A673 (cell line): Measurements from ENCODE around the gene CHMP1B. TPM values are rescaled to one million over a fixed set of nuclear protein-coding genes. Genes with fewer than 3 reads are reported as not detected.

Experiments
- BruUV-seq: library from RNA; stranded (reverse); fragments of 400-500 nt; replicated peaks from 2 replicates; lab custom pipeline; 2021; lab: Mats Ljungman, UMichigan
- CTCF ChIA-PET: fragments of 300-600 bp; sonication (Branson Sonifier 250); formaldehyde crosslinking; loops from one replicate; lab custom pipeline; 2022; ENCODE audit warnings: antibody characterized with exemption; lab: Charles Lee
- POLR2A ChIA-PET: fragments of 300-600 bp; sonication (Branson Sonifier 250); formaldehyde crosslinking; loops from one replicate; lab custom pipeline; 2022; ENCODE audit warnings: antibody characterized with exemption; ENCODE audit not compliant: low non-redundant PET; lab: Charles Lee
- DNase-seq: peaks from one replicate; pipeline ENCODE4 v3.0.0-alpha.2; 2015; ENCODE audit warnings: low spot score
- H3K27ac ChIP-seq: fragments of 200-600 bp; sonication (generic); 2 replicates; pipeline ENCODE4 v1.5.1; 2016; ENCODE audit warnings: mixed run types, low read depth, mild to moderate bottlenecking, mixed read lengths, antibody characterized with exemption, low read length; ENCODE audit not compliant: poor library complexity, severe bottlenecking
- H3K27me3 ChIP-seq: fragments of 200-600 bp; sonication (generic); replicated peaks from 2 replicates; pipeline ENCODE4 v1.6.1; 2017; ENCODE audit warnings: mixed run types, low read depth, mild to moderate bottlenecking, mixed read lengths, antibody characterized with exemption, low read length; ENCODE audit not compliant: insufficient read depth, poor library complexity
- H3K36me3 ChIP-seq: fragments of 200-600 bp; sonication (generic); 2 replicates; pipeline ENCODE4 v1.6.1; 2016; ENCODE audit warnings: mixed run types, mild to moderate bottlenecking, mixed read lengths, antibody characterized with exemption, low read length; ENCODE audit not compliant: insufficient read depth, poor library complexity, severe bottlenecking
- H3K4me1 ChIP-seq: fragments of 200-600 bp; sonication (generic); 2 replicates; pipeline ENCODE4 v1.6.1; 2017; ENCODE audit warnings: mixed run types, mild to moderate bottlenecking, mixed read lengths, antibody characterized with exemption, low read length; ENCODE audit not compliant: insufficient read depth, poor library complexity, severe bottlenecking
- H3K4me3 ChIP-seq: fragments of 200-600 bp; sonication (generic); 2 replicates; pipeline ENCODE4 v1.5.1; 2016; ENCODE audit warnings: low read depth, mixed run types, mild to moderate bottlenecking, mixed read lengths, low read length; ENCODE audit not compliant: poor library complexity, severe bottlenecking
- H3K9me3 ChIP-seq: fragments of 200-600 bp; sonication (generic); 2 replicates; pipeline ENCODE4 v1.6.1; 2016; ENCODE audit warnings: mixed run types, low read depth, mild to moderate bottlenecking, mixed read lengths, antibody characterized with exemption, low read length; ENCODE audit not compliant: poor library complexity, severe bottlenecking
- EZH2 ChIP-seq: fragments of 200-600 bp; sonication (generic); IDR thresholded peaks from 2 replicates; pipeline ENCODE4 v1.6.1; 2017; ENCODE audit warnings: borderline replicate concordance, low read depth, mild to moderate bottlenecking, mixed read lengths, antibody characterized with exemption, low read length; ENCODE audit not compliant: poor library complexity, severe bottlenecking
- intact Hi-C: fragments of 100-400 bp; cut with micrococcal nuclease; formaldehyde crosslinking; loops from one replicate; pipeline ENCODE4 v1.10.0; 2022; ENCODE audit not compliant: unreplicated experiment
- total RNA-seq: library from RNA; stranded (reverse); gene quantifications from 2 replicates; pipeline ENCODE4 v1.2.3, GENCODE V29; 2021
- TF ChIP-seq, protein P1 (sequence below): fragments of 300-800, 200-600 bp; sonication (generic); conservative IDR thresholded peaks from 2 replicates; pipeline ENCODE4 v1.5.1; 2017; ENCODE audit warnings: low read depth, mild to moderate bottlenecking, antibody characterized with exemption, low read length, moderate library complexity, mixed read lengths

The CHMP1B gene
- total RNA-seq, 1 experiment from 2014 or later: 17.1 TPM

DNA sequence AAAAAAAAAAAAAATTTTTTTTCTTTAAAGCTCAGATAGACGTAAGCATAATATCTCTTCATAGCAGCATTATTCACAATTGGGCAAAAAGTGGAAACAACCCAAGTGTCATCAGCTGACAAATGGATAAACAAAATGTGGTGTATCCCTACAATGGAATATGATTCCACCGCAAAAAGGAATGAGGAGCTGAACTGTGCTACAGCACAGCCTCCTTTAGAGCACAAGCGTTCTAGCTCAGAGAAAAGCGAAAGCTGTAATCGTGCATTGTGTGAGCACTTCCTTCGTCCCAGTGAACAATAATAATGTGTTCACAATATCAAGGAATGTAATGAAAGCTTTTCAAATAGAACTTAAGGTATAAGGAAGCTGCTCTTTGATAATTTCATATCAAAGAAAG lies 11.7 kb upstream of the CHMP1B start:
- no peaks in the 10 kb centered on the region for H3K36me3 ChIP-seq
- DNase-seq: no peak
- H3K27ac ChIP-seq: no peak overlapping the region
- no peaks in the 10 kb centered on the region for H3K4me1 ChIP-seq
- BruUV-seq: no TSS peak
- POLR2A ChIA-PET: no interaction called here
- H3K9me3 ChIP-seq: no peaks in the 10 kb centered on the region
- intact Hi-C loops: no loop called here
- H3K27me3 ChIP-seq: no peaks in the 10 kb centered on the region
- CTCF ChIA-PET: no interaction called here
- TF ChIP-seq EZH2: no peak
- TF ChIP-seq, protein P1, sequence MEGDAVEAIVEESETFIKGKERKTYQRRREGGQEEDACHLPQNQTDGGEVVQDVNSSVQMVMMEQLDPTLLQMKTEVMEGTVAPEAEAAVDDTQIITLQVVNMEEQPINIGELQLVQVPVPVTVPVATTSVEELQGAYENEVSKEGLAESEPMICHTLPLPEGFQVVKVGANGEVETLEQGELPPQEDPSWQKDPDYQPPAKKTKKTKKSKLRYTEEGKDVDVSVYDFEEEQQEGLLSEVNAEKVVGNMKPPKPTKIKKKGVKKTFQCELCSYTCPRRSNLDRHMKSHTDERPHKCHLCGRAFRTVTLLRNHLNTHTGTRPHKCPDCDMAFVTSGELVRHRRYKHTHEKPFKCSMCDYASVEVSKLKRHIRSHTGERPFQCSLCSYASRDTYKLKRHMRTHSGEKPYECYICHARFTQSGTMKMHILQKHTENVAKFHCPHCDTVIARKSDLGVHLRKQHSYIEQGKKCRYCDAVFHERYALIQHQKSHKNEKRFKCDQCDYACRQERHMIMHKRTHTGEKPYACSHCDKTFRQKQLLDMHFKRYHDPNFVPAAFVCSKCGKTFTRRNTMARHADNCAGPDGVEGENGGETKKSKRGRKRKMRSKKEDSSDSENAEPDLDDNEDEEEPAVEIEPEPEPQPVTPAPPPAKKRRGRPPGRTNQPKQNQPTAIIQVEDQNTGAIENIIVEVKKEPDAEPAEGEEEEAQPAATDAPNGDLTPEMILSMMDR: no peak
- H3K4me3 ChIP-seq: no peak overlapping the region

DNA sequence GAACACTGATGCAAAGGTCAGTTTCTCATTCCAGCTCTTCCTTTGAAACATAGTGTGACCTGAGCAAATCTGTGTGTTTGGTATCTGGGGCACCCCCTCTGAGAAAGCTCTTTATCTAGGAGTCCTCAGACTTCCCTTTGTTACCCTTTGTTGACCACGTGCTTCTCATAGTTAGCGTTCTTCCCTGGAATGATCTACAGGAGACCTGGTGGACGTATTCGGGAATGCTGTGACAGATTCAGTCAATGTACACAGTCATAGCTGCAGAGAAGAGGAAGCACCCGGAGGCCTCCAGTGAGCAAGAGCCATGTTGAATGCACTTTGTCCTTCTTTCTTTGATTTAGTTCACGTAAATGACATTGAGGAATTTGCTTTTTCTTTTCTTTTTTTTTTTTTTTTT lies 10.7 kb upstream of the CHMP1B start:
- no peak overlapping the region for H3K27ac ChIP-seq
- CTCF ChIA-PET: no interaction called here
- H3K9me3 ChIP-seq: no peaks in the 10 kb centered on the region
- no TSS peak for BruUV-seq
- no peaks in the 10 kb centered on the region for H3K4me1 ChIP-seq
- H3K36me3 ChIP-seq: no peaks in the 10 kb centered on the region
- intact Hi-C loops: no loop called here
- H3K27me3 ChIP-seq: no peaks in the 10 kb centered on the region
- H3K4me3 ChIP-seq: no peak overlapping the region
- POLR2A ChIA-PET: no interaction called here
- no peak for DNase-seq
- TF ChIP-seq, protein P1: no peak
- TF ChIP-seq EZH2: no peak

DNA sequence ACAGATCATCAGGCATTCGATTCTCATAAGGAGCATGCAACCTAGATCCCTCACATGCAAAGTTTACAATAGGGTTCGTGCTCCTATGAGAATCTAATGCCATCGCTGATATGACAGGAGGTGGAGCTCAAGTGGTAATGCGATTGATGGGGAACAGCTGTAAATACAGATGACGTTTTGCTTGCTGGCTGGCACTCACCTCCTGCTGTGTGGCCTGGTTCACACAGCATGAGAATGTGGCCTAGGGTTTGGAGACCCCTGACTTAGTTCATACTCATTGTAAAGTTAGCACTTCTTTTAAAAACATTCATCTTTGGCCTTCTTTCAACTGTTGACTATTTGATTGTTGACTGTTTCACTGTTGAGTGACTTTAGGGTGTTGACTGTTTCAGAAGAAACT lies 8.7 kb upstream of the CHMP1B start:
- intact Hi-C loops: no loop called here
- no TSS peak for BruUV-seq
- CTCF ChIA-PET: no interaction called here

More for the DNA sequence above, 8.7 kb upstream of the CHMP1B start:
- H3K27ac ChIP-seq: no peak overlapping the region
- H3K4me1 ChIP-seq: no peaks in the 10 kb centered on the region
- no peaks in the 10 kb centered on the region for H3K36me3 ChIP-seq
- no peaks in the 10 kb centered on the region for H3K27me3 ChIP-seq
- POLR2A ChIA-PET: no interaction called here
- no peak for TF ChIP-seq EZH2
- TF ChIP-seq, protein P1: no peak
- no peaks in the 10 kb centered on the region for H3K9me3 ChIP-seq
- H3K4me3 ChIP-seq: no peak overlapping the region
- DNase-seq: no peak
